ENCODE measurements around the gene ZC3H12A.

- no peak for TF ChIP-seq POLR2A (IDR thresholded peaks at IDR 0.05)
- TF ChIP-seq CTCF (IDR thresholded peaks at IDR 0.05), result no peak
- no peak for TF ChIP-seq EP300 (IDR thresholded peaks at IDR 0.05)
Measured at GRCh38 chr1:37481289-37482003, 7.1 kb downstream of the ZC3H12A start.

Data from sigmoid colon (tissue), 4 donors.